Psoas muscle (tissue), 8 donors: Measurements from ENCODE around the gene ACOXL. TPM values are rescaled to one million over a fixed set of nuclear protein-coding genes. Genes with fewer than 3 reads are reported as not detected.

Experiments used
- ATAC-seq, 4 donors: fragments of 200-7000 bp; cut with Tn5 transposase; one replicate each; pipeline ENCODE4 v1.9.1; 2020; ENCODE audit warnings: moderate library complexity in 3 of 4, mild to moderate bottlenecking in 2 of 4
- DNase-seq, 2 donors: peaks; one replicate each; pipeline ENCODE4 v3.0.0-alpha.2; 2020
- H3K27ac ChIP-seq: fragments of 200-600 bp; one replicate; pipeline ENCODE4 v1.8.0; 2022
- H3K27me3 ChIP-seq, 3 donors: fragments of 200-600 bp in 1 of 3; one replicate each; pipeline versions ENCODE4 v1.6.1 to v1.8.0; 2013 to 2022; ENCODE audit warnings: low read length in 2 of 3, mild to moderate bottlenecking in 2 of 3, moderate library complexity in 1 of 3; ENCODE audit not compliant: insufficient read depth in 3 of 3
- H3K36me3 ChIP-seq, 2 donors: fragments of 200-600 bp in 1 of 2; one replicate each; pipeline versions ENCODE4 v1.6.1 to v1.8.0; 2013 to 2022; ENCODE audit warnings: low read depth in 1 of 2, mild to moderate bottlenecking in 1 of 2, moderate library complexity in 1 of 2; ENCODE audit not compliant: insufficient read depth in 1 of 2
- H3K4me1 ChIP-seq: fragments of 200-600 bp; one replicate; pipeline ENCODE4 v1.8.0; 2022
- H3K4me3 ChIP-seq: fragments of 200-600 bp; one replicate; pipeline ENCODE4 v1.8.0; 2022; ENCODE audit warnings: mild to moderate bottlenecking
- H3K9me3 ChIP-seq: fragments of 200-600 bp; one replicate; pipeline ENCODE4 v1.8.0; 2022
- WGBS, 3 donors: extraction: QIAGEN DNeasy Blood & Tissue Kit; methylation state at CpG; one replicate each; pipeline versions ENCODE4 v1.1.6 to v1.1.7; 2013; 5-methylcytosine and 5-hydroxymethylcytosine counted together
- intact Hi-C, 2 donors: fragments of 100-400 bp; cut with DNase I; formaldehyde crosslinking; loops; one replicate each; pipeline versions ENCODE4 v1.11.0 to v1.14.2; 2022
- polyA plus RNA-seq, 3 donors: library from polyadenylated mRNA; stranded (reverse); fragments of 200-250 nt; gene quantifications; one replicate each; pipeline ENCODE4 v1.2.3, GENCODE V29; 2013
- total RNA-seq, 4 donors: library from RNA; stranded (reverse); fragmentation: NEBNext Ultra II Directional in 2 of 4; extraction: Animal tissue kit (Norgen Biotek cat#: 25700) in 2 of 4; gene quantifications; one replicate each; pipeline versions ENCODE4 v1.2.1 to v1.2.4, GENCODE V29; 2021 to 2023
- TF ChIP-seq, protein P1 (sequence below): fragments of 200-600 bp; IDR thresholded peaks from one replicate; pipeline ENCODE4 v1.8.0; 2022; ENCODE audit warnings: antibody characterized with exemption
- donor health status: healthy with polysubstance abuse.
- donor health status: DM: no; HTN: no; CAD: no; lungs with moderate emphysema.
- donor health status: Bipolar disorder and iron deficiency.
- donor health status: healthy.
- donor health status: DM: yes; HTN: yes; CAD: no.
- donor health status: DM: no; HTN: no; CAD: no.
- donor health status: DM: no; HTN: no; CAD: no.
- donor health status: DM: yes; HTN: yes; CAD: no.

The ACOXL gene
- total and polyA plus RNA-seq, 7 donors = 0.01 TPM; not detected in 6

DNA sequence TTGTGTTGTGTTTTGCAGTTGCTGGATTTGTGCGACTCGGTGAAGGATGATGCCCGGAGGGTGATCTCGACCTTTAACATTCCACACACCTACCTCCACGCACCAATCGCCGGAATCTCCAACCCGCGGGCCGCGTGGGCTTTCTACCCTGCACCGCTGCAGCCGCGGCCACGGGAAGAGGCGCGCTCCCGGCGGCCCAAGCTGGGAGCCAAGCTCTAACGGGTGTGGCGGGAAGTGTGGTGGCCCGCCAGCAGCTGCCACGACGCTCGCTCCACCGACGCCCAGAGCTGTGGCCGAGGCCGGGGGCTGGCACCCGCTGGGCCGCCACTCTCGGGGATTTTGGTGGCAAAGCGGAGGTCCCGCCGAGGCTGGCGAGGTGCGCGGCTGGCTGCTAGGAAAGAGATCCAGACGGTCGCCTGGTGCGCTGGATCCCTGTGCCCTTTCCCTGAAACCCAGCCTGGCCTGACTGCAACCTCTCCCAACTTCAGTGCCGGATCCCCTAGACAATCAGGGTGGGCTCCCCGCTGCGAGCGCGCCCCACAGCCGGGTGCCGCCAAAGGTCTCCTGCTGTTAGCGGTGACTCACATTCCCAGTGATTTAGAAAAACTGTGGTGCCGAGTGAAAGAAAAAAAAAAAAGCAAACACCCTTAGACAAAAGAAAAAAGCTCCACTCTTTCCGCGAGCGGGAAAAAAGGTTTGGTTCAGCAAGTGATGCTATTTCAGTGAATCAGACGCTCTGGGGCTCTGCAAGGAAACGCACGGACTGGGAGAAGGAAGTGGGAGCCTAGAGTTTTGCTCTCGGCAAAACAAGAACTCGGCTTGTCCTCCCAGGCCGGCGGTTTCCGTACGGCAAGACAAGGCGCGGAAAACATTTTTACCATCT lies 385.5 kb downstream of the ACOXL start:
- H3K27ac ChIP-seq = no peak overlapping the region
- peaks cover 0 to 7% (median 0%) of the 10 kb centered on the region in 3 donors for H3K27me3 ChIP-seq
- WGBS, 3 donors = 18 to 24% (median 20%) methylated on average over 64 of the region's 64 CpGs
- ATAC-seq (no peak), DNase-seq (peak; percentile 41 to 57)
- H3K4me3 ChIP-seq = peak overlapping the region; percentile 84
- H3K36me3 ChIP-seq = no peaks in the 10 kb centered on the region
- H3K9me3 ChIP-seq = no peaks in the 10 kb centered on the region
- intact Hi-C loops = loop anchor here in 1 of 2 donors (2.0 to 10.0 kb wide), 4 partner anchors 306 to 617 kb away; no protein-coding TSS in a partner anchor
- TF ChIP-seq, protein P1, sequence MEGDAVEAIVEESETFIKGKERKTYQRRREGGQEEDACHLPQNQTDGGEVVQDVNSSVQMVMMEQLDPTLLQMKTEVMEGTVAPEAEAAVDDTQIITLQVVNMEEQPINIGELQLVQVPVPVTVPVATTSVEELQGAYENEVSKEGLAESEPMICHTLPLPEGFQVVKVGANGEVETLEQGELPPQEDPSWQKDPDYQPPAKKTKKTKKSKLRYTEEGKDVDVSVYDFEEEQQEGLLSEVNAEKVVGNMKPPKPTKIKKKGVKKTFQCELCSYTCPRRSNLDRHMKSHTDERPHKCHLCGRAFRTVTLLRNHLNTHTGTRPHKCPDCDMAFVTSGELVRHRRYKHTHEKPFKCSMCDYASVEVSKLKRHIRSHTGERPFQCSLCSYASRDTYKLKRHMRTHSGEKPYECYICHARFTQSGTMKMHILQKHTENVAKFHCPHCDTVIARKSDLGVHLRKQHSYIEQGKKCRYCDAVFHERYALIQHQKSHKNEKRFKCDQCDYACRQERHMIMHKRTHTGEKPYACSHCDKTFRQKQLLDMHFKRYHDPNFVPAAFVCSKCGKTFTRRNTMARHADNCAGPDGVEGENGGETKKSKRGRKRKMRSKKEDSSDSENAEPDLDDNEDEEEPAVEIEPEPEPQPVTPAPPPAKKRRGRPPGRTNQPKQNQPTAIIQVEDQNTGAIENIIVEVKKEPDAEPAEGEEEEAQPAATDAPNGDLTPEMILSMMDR = no peak
- peaks cover 15% of the 10 kb centered on the region for H3K4me1 ChIP-seq

DNA sequence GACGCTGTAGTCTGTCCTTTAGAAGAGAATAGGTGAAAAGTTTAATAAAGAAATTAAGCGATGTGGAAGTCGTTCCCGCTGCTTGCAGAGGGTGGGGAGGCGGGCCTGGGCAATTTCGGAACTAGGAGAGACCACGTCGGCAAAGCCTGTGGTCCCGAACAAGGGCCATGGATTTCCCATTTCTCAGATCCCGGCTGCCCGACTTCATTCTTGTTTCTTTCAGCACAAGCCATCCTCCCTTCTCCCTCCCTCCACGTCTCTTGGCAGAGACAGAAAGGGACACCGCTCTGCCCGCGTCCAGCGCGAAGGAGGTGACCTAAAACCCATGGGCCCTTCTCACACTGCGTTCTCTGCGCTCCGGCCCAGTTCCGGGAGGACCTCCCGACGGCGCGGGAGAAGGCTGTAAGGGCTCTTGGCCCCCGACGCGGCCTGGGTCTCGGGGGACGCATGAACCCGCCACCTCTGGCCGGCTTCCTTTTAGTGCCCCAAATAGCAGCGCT lies 386.2 kb downstream of the ACOXL start:
- intact Hi-C loops = loop anchor here in 1 of 2 donors (5.0 to 10.0 kb wide), 3 partner anchors 306 to 616 kb away; no protein-coding TSS in a partner anchor

DNA sequence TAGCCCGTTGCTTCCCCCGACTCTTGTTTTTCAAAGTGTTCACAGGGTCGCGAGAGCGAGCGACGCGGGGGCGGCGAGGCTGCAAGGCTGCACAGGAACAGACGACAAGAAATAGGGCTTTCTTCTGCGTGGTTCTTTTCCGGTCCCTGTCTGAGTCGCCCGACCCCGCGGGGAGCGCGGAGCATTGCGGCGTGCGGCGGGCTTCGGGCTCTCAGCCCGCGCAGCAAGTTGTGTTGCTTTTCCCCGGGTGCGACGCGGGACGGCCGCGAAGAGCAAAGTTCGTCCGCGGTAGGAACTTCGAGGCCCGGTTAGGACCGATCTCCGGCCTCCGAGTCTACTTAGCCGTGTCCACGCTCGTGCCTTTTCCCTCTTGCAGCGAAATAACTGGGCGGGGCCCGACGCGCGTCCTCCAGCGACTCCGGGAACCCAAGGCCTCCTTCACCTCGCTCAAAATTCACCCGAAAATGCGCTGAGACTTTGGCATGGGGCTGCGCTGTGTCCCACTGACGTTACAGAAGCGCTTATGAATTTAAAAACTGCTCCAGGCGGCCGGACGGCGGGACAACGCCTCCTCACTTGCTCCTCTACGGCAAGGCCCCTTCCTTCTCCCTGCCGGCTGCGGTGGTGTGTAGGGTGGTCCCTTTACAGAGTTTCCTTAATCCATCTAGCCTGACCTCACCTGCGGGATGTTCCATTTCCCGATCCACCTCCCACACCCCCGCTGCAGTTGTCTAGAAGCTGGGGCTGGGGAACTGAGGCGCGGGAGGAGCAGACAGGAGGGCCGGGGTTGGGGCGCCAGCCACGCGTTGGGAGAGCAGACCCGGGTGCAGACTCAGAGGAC lies 386.8 kb downstream of the ACOXL start:
- Histone ChIP-seq H3K27ac (no peak overlapping the region), H3K4me3 (peak overlapping the region; percentile 84)
- intact Hi-C loops = loop anchor here in 1 of 2 donors (5.0 to 10.0 kb wide), 3 partner anchors 307 to 616 kb away; no protein-coding TSS in a partner anchor

More for the DNA sequence above, 386.2 kb downstream of the ACOXL start:
- TF ChIP-seq, protein P1 = no peak
- Histone ChIP-seq H3K4me1 (peaks cover 15% of the 10 kb centered on the region), H3K9me3 (no peaks in the 10 kb centered on the region), H3K36me3 (no peaks in the 10 kb centered on the region), H3K4me3 (peak overlapping the region; percentile 84), H3K27ac (no peak overlapping the region), H3K27me3 (peaks cover 0 to 7% (median 0%) of the 10 kb centered on the region in 3 donors)
- WGBS, 3 donors = 56 to 75% (median 67%) methylated on average over 33 of the region's 33 CpGs
- DNase-seq = peak in 1 of 2 donors; percentile 54
- no peak for ATAC-seq

DNA sequence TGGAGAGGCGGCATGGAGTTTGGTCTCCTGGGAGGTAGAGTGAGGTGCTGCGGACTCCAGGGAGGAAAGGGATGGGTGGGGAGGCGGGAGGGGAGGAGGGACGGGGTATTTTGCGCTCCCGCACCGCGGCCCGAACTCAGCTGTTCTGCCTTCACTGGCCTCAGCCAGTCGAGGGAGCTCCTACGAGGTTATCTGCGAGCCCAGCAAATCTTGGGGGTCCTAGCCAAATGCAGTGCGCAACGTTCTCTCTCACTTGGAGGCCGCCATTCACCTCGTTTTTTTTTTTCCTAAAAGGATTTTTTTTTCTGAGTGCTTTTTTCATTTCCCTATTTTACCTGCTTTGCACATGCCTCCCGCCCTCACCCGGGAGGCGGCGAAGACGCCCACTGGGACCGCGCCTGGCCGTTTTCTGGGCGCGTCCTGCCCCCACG lies 387.5 kb downstream of the ACOXL start:
- Histone ChIP-seq H3K9me3 (no peaks in the 10 kb centered on the region), H3K4me1 (peaks cover 19% of the 10 kb centered on the region), H3K27ac (peak overlapping the region; percentile 93), H3K4me3 (peak overlapping the region; percentile 84), H3K36me3 (peaks cover 0 to 12% of the 10 kb centered on the region in 2 donors), H3K27me3 (peaks cover 0 to 7% (median 0%) of the 10 kb centered on the region in 3 donors)
- DNase-seq (peak in 1 of 2 donors; percentile 26), ATAC-seq (no peak)
- 33 to 52% (median 47%) methylated on average over 27 of the region's 27 CpGs for WGBS, 3 donors
- TF ChIP-seq, protein P1 = no peak
- intact Hi-C loops = loop anchor here (5.0 to 10.0 kb wide), 4 partner anchors 305 to 615 kb away; no protein-coding TSS in a partner anchor

More for the DNA sequence above, 386.8 kb downstream of the ACOXL start:
- Histone ChIP-seq H3K27me3 (peaks cover 0 to 7% (median 0%) of the 10 kb centered on the region in 3 donors), H3K9me3 (no peaks in the 10 kb centered on the region), H3K4me1 (peaks cover 19% of the 10 kb centered on the region), H3K36me3 (peaks cover 0 to 6% of the 10 kb centered on the region in 2 donors)
- TF ChIP-seq, protein P1 = no peak
- no peak for ATAC-seq
- 60 to 74% (median 61%) methylated on average over 76 of the region's 76 CpGs for WGBS, 3 donors
- DNase-seq = peak in 1 of 2 donors; percentile 57
